C4-2B (cell line): Measurements from ENCODE around the gene WEE1.

Experiments used
- ZFX ChIP-seq: fragments of 450-650 bp; IDR thresholded peaks from 2 replicates; pipeline ENCODE4 v1.6.1; 2017
- TF ChIP-seq, protein P1 (sequence below): fragments of 450-650 bp; conservative IDR thresholded peaks from 2 replicates; pipeline ENCODE4 v1.5.1; 2017; ENCODE audit warnings: mild to moderate bottlenecking

DNA sequence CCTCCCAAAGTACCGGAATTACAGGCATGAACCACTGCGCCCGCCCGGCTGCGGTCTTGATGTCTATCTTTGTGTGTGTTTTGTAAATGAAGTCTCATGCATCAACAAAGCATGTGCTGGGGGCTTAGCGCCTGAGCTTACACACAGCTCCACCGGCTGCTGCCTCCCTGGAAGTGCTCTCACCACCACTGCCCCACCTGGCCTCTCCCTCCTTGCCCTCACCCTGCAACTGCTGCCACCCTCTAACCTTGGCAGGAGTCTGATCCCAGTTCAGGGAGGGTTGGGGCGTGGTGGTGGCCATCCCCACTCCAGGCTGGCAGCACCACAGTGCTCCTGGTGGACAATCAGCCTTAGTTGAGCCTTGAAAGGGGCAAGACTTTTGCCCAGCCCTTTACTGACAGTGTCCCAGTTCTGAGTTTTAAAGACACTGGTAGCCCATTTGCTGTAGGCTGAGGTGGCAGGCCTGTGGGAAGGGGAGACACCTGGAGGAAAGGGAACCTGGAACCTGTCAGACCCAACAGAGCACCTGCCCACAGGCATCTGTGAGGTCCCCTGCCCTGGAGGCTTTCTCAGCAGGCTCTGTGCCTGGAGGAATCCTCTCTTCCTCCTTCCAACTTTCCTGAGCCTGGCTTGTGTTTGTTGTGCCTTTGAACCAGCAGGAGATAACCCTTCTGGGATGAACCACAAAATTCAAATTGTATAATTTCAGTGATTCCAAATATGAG is 42.4 kb upstream of the WEE1 start:
- TF ChIP-seq, protein P1, sequence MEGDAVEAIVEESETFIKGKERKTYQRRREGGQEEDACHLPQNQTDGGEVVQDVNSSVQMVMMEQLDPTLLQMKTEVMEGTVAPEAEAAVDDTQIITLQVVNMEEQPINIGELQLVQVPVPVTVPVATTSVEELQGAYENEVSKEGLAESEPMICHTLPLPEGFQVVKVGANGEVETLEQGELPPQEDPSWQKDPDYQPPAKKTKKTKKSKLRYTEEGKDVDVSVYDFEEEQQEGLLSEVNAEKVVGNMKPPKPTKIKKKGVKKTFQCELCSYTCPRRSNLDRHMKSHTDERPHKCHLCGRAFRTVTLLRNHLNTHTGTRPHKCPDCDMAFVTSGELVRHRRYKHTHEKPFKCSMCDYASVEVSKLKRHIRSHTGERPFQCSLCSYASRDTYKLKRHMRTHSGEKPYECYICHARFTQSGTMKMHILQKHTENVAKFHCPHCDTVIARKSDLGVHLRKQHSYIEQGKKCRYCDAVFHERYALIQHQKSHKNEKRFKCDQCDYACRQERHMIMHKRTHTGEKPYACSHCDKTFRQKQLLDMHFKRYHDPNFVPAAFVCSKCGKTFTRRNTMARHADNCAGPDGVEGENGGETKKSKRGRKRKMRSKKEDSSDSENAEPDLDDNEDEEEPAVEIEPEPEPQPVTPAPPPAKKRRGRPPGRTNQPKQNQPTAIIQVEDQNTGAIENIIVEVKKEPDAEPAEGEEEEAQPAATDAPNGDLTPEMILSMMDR = no peak
- TF ChIP-seq ZFX = no peak
